Measurements from ENCODE around the gene RNASE7.

- TF ChIP-seq POLR2AphosphoS5 (IDR thresholded peaks at IDR 0.05): no peak
- TF ChIP-seq CTCF (IDR thresholded peaks at IDR 0.05): no peak
- TF ChIP-seq POLR2A (IDR thresholded peaks at IDR 0.05): no peak
Measured at GRCh38 chr14:21048638-21049037, 6.5 kb downstream of the RNASE7 start.

Data from prostate gland (tissue), 2 donors.